22Rv1 (cell line): ENCODE measurements around the gene AGMO.

Experiments
- H3K27ac ChIP-seq: fragments of 450-650 bp; 2 replicates; pipeline ENCODE4 v1.5.1; 2017
- CTCF ChIP-seq: fragments of 450-650 bp; IDR thresholded peaks from 2 replicates; pipeline ENCODE4 v1.5.1; 2017; ENCODE audit warnings: mild to moderate bottlenecking
- ZFX ChIP-seq: fragments of 450-650 bp; IDR thresholded peaks from 2 replicates; pipeline ENCODE4 v1.6.1; 2017; ENCODE audit warnings: antibody characterized with exemption, borderline replicate concordance

Gene AGMO

GRCh38 chr7:15463801-15464666, 97.8 kb downstream of the AGMO start:
- no peak overlapping the region for H3K27ac ChIP-seq
- TF ChIP-seq ZFX (no peak), CTCF (no peak)

- no peak for TF ChIP-seq ZFX
These were observed 99.0 kb downstream of the AGMO start for GRCh38 chr7:15462721-15463389.

GRCh38 chr7:15461576-15461975, 100.2 kb downstream of the AGMO start:
- TF ChIP-seq ZFX (no peak), CTCF (no peak)
- H3K27ac ChIP-seq, result no peak overlapping the region

More at GRCh38 chr7:15462721-15463389, 99.0 kb downstream of the AGMO start:
- no peak overlapping the region for H3K27ac ChIP-seq

GRCh38 chr7:15459018-15459615, 102.7 kb downstream of the AGMO start:
- H3K27ac ChIP-seq, result no peak overlapping the region
- no peak for TF ChIP-seq CTCF
- TF ChIP-seq ZFX, result no peak

- H3K27ac ChIP-seq, result no peak overlapping the region
- no peak for TF ChIP-seq CTCF
- no peak for TF ChIP-seq ZFX
These were observed 103.5 kb downstream of the AGMO start for GRCh38 chr7:15457990-15458955.

- TF ChIP-seq CTCF (no peak), ZFX (no peak)
- H3K27ac ChIP-seq, result no peak overlapping the region
These were observed 109.1 kb downstream of the AGMO start for GRCh38 chr7:15452670-15453069.

GRCh38 chr7:15446722-15447121, 115.1 kb downstream of the AGMO start:
- TF ChIP-seq CTCF (no peak), ZFX (no peak)
- no peak overlapping the region for H3K27ac ChIP-seq
